Body of pancreas (tissue), 4 donors: ENCODE data around the gene PWWP2B. TPM values are rescaled to one million over a fixed set of nuclear protein-coding genes. Genes with fewer than 3 reads are reported as not detected.

Source experiments
- ATAC-seq: fragments of 150-250 bp; one replicate; pipeline ENCODE4 v1.9.1; 2016
- DNase-seq, 4 donors: peaks; one replicate each; pipeline ENCODE4 v3.0.0-alpha.2; 2019
- H3K27ac ChIP-seq, 4 donors: fragments of 200-600 bp; sonication (generic); 1 replicate in 3 of 4; 2 replicates in 1 of 4; pipeline versions ENCODE4 v1.5.1 to v1.6.1; 2016 to 2019; ENCODE audit warnings: mild to moderate bottlenecking in 1 of 4, mixed read lengths in 1 of 4, moderate library complexity in 1 of 4
- H3K27me3 ChIP-seq, 2 donors: fragments of 200-600 bp; sonication (generic); one replicate each; pipeline ENCODE4 v1.6.0; 2016; ENCODE audit warnings: mild to moderate bottlenecking in 1 of 2
- H3K36me3 ChIP-seq, 2 donors: fragments of 200-600 bp; sonication (generic); replicated peaks in 1 of 2; 2 replicates each; pipeline ENCODE4 v1.5.1; 2016; ENCODE audit warnings: low read depth in 2 of 2; ENCODE audit not compliant: insufficient read depth in 1 of 2
- H3K4me1 ChIP-seq: fragments of 200-600 bp; sonication (generic); one replicate; pipeline ENCODE4 v1.6.0; 2016
- H3K4me3 ChIP-seq, 2 donors: fragments of 200-600 bp; sonication (generic); 1 replicate in 1 of 2; 2 replicates in 1 of 2; pipeline ENCODE4 v1.5.1; 2016 to 2019
- H3K9me3 ChIP-seq, 3 donors: fragments of 200-600 bp; sonication (generic); 1 replicate in 2 of 3; 2 replicates in 1 of 3; pipeline ENCODE4 v1.5.1; 2016
- POLR2A ChIP-seq, 3 donors: fragments of 450-650 bp; IDR thresholded peaks; one replicate each; pipeline ENCODE4 v1.6.1; 2016; ENCODE audit warnings: antibody characterized with exemption in 3 of 3, mild to moderate bottlenecking in 2 of 3
- WGBS, 2 donors: methylation state at CpG; one replicate each; pipeline ENCODE4 v1.1.5; 2017; 5-methylcytosine and 5-hydroxymethylcytosine counted together
- intact Hi-C: fragments of 100-400 bp; cut with DNase I; formaldehyde crosslinking; loops from one replicate; pipeline ENCODE4 v1.15.1; 2023
- total RNA-seq, 2 donors: library from RNA; depleted of rRNA; stranded (reverse); fragments of >200 nt; gene quantifications; one replicate each; pipeline ENCODE4 v1.1.0, GENCODE V29; 2016
- TF ChIP-seq, protein P1 (sequence below), 7 experiments: fragments of 450-650 bp in 4 of 7; fragments of 200-600 bp in 3 of 7; sonication (generic) in 3 of 7; IDR thresholded peaks; one replicate each; pipeline ENCODE4 v1.5.1; 2016 to 2019; ENCODE audit warnings: antibody characterized with exemption in 7 of 7

The PWWP2B gene
- total RNA-seq, 2 donors from 2014 or later: 31.9 to 46.5 TPM

DNA sequence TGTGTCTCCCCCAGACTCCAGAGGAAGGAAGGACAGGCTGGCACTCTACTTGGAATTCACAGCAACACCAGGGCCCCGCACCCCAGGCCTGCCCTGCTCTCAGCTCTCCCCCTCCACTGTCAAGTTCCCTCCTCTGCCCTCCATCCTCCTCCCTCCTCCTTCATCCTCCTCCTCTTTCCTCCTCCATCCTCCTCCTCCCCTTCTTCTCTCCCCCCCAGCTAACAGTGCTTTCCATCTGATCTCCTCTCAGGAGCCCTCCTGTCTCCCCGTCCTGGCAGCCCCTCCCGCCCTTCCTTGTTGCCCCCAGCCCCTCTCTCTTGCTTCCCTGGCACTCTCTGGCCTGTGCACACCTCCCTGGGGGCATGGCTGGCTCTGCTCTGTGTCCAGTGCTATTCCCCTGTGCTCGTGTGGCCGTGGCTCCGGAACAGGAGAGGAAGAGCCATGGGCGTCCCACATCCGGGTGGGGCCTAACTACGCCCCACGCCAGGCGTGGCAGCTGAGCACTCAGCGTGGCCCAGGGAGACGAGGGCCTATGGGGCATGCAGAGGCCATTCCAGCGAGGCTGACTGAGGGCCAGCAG lies 64.2 kb downstream of the PWWP2B start:
- peaks cover 36% of the 10 kb centered on the region for H3K4me1 ChIP-seq
- 73 to 95% methylated on average over 6 to 13 of the region's 14 CpGs for WGBS, 2 donors
- TF ChIP-seq, protein P1, sequence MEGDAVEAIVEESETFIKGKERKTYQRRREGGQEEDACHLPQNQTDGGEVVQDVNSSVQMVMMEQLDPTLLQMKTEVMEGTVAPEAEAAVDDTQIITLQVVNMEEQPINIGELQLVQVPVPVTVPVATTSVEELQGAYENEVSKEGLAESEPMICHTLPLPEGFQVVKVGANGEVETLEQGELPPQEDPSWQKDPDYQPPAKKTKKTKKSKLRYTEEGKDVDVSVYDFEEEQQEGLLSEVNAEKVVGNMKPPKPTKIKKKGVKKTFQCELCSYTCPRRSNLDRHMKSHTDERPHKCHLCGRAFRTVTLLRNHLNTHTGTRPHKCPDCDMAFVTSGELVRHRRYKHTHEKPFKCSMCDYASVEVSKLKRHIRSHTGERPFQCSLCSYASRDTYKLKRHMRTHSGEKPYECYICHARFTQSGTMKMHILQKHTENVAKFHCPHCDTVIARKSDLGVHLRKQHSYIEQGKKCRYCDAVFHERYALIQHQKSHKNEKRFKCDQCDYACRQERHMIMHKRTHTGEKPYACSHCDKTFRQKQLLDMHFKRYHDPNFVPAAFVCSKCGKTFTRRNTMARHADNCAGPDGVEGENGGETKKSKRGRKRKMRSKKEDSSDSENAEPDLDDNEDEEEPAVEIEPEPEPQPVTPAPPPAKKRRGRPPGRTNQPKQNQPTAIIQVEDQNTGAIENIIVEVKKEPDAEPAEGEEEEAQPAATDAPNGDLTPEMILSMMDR (IDR thresholded peaks at IDR 0.05): no peak
- TF ChIP-seq POLR2A (IDR thresholded peaks at IDR 0.05): no peak
- ATAC-seq (no peak), DNase-seq (peak in 1 of 4 donors; percentile 11)
- intact Hi-C loops: loop anchor here (5.0 to 10.0 kb wide), 3 partner anchors 156 to 236 kb away; partner anchors contain the start of gene STK32C
- no peaks in the 10 kb centered on the region for H3K9me3 ChIP-seq
- no peak overlapping the region for H3K4me3 ChIP-seq
- H3K27me3 ChIP-seq: no peaks in the 10 kb centered on the region
- no peak overlapping the region for H3K27ac ChIP-seq
- H3K36me3 ChIP-seq: no peaks in the 10 kb centered on the region

DNA sequence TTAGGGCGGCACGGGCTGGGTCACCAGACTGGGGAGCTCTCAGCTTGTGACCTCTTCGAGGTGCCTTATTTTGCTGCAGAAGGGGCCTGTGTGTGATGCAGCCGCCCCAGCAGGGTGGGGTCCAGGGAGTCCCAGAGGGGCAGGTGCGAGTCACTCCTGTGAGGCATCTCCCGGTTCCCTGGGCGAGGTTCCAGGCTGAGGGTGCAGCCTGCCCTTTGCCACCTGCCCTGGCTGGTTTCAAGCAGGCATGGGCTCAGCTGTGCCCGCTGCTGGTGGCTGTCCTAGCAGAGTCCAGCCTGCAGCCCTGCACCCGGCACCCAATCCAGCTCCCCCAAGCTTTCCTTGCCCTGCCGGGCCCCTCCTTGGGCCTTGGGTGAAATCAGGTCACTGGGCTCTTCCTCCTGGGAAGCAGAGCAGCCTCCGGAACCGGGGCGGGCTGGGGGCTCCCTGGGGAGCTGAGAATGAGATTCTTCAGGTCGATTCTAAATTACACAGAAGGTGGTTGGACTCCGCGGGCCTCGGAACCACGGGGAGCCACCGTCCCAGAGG lies 64.8 kb downstream of the PWWP2B start:
- no peak overlapping the region for H3K27ac ChIP-seq
- no peaks in the 10 kb centered on the region for H3K27me3 ChIP-seq
- H3K4me1 ChIP-seq: peaks cover 38% of the 10 kb centered on the region
- H3K4me3 ChIP-seq: no peak overlapping the region
- no peaks in the 10 kb centered on the region for H3K36me3 ChIP-seq
- 69 to 79% methylated on average over 8 to 18 of the region's 19 CpGs for WGBS, 2 donors
- H3K9me3 ChIP-seq: no peaks in the 10 kb centered on the region
- TF ChIP-seq POLR2A (IDR thresholded peaks at IDR 0.05): no peak
- TF ChIP-seq, protein P1 (IDR thresholded peaks at IDR 0.05): no peak
- intact Hi-C loops: loop anchor here (5.0 to 10.0 kb wide), 3 partner anchors 157 to 237 kb away; partner anchors contain the start of gene STK32C
- peak in 1 of 4 donors; percentile 45 for DNase-seq
- ATAC-seq: no peak

DNA sequence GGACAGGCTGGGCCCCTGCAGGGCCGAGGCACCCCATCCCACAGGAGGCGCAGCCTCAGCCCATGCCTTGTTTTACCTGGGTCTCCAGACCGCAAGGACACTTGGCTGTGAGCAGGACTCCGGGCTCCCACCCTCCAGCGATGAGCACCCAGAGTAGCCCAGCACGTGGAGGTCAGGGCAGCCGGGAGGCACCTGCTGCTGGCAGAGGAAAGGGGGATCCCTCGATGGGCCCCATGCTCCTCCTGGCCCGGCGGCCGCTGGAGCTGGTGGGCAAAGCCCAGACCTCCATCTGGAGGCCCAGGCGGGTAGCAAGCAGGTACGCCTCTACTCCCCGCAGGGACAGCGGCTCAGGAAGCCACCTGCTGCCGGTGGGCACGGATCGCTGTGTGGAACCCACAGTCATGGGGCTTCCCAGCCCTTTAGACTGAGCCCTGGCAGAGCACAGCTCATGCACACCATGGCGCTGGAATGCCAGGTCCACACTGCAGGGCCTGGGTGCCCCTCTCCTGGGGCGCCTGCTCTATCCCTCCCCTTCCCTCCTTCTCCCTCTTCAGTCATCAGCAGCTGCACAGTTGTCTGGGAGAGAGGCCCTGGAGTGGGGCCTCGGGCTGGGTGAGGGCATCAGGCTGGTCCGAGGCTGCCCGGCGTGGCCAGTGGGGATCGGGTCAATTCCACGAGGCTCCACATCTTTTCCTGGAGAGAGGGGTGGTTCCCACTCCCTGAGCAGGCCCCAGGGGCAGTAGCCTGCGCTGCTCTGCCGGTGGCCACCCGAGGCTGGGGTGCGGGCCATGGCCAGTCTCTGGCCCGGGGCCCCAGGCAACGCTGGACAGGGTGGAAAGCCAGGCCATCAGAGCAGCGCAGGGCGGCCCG lies 65.7 kb downstream of the PWWP2B start:
- peaks cover 47% of the 10 kb centered on the region for H3K4me1 ChIP-seq
- intact Hi-C loops: loop anchor here (5.0 to 10.0 kb wide), 3 partner anchors 158 to 238 kb away; partner anchors contain the start of gene STK32C
- 85 to 89% methylated on average over 2 to 28 of the region's 35 CpGs for WGBS, 2 donors

DNA sequence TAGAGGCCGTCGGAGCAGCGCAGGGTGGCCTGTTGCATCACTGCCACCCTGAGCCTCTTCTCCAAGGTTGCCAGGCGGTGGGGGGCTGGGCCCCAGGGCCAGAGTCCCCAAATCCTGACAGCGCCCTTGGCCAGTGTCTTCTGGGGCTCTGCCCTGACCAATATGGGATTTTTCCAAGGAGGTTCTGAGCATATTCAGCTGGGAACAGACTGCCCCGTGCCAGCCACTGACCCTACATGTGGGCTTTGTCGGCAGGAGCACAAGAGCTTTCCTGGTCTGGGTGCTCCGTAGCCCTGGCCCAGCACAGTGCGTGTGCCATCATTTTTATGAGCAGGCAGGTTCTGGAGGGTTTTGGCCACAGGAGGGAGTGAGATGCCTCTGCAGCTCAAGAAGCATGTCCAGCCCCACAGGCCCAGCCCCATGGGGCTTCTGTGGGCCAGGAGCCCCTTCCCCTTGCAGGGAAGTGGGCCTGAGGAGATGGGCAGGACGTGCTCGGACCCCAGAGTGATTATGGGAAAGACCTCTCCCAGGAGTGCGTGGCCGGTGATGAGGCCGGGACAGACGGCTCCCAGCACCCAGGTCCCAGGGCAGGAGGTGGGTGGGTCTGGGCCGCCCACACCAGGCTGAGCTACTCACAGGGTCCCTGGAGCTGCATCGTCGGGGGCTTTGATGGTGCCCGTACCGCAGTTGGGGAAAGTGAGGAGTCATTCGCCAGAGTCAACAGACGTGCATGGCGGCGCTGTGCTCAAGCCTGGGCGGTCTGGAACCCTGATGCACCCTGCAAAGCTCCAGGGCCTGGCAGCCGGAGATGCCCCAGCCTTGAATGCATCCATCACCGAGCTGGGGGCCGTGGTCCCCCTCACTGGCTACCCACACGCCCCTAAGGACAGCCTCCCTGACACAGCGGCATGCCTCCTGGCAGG lies 66.6 kb downstream of the PWWP2B start:
- Histone ChIP-seq H3K27me3 (no peaks in the 10 kb centered on the region), H3K4me3 (no peak overlapping the region), H3K36me3 (no peaks in the 10 kb centered on the region), H3K9me3 (no peaks in the 10 kb centered on the region), H3K4me1 (peaks cover 48% of the 10 kb centered on the region), H3K27ac (peak overlapping the region in 3 of 4 donors; percentile 54 to 80 (median 60))
- intact Hi-C loops: loop anchor here (5.0 to 10.0 kb wide), 3 partner anchors 159 to 239 kb away; partner anchors contain the start of gene STK32C
- DNase-seq: peak in 1 of 4 donors; percentile 11
- no peak for ATAC-seq
- 86 to 97% methylated on average over 11 to 30 of the region's 30 CpGs for WGBS, 2 donors
- TF ChIP-seq POLR2A (IDR thresholded peaks at IDR 0.05): no peak
- TF ChIP-seq, protein P1 (IDR thresholded peaks at IDR 0.05): no peak

More for the DNA sequence above, 65.7 kb downstream of the PWWP2B start:
- ATAC-seq (no peak), DNase-seq (no peak)
- no peak overlapping the region for H3K27ac ChIP-seq
- H3K4me3 ChIP-seq: no peak overlapping the region
- no peaks in the 10 kb centered on the region for H3K36me3 ChIP-seq
- no peak for TF ChIP-seq POLR2A (IDR thresholded peaks at IDR 0.05)
- TF ChIP-seq, protein P1 (IDR thresholded peaks at IDR 0.05): no peak
- H3K27me3 ChIP-seq: no peaks in the 10 kb centered on the region
- no peaks in the 10 kb centered on the region for H3K9me3 ChIP-seq
